Effector CD8-positive, alpha-beta T cell (primary cell): ENCODE measurements around the gene PRKRA.
"Not testable (repeated sequence)": the region's sequence is repeated elsewhere in the genome, so short reads cannot be mapped to it uniquely, and the experiment has no call there.

Experiments
- DNase-seq: peaks from one replicate; lab custom pipeline; 2025; lab: John Stamatoyannopoulos, UW

PRKRA gene

DNA sequence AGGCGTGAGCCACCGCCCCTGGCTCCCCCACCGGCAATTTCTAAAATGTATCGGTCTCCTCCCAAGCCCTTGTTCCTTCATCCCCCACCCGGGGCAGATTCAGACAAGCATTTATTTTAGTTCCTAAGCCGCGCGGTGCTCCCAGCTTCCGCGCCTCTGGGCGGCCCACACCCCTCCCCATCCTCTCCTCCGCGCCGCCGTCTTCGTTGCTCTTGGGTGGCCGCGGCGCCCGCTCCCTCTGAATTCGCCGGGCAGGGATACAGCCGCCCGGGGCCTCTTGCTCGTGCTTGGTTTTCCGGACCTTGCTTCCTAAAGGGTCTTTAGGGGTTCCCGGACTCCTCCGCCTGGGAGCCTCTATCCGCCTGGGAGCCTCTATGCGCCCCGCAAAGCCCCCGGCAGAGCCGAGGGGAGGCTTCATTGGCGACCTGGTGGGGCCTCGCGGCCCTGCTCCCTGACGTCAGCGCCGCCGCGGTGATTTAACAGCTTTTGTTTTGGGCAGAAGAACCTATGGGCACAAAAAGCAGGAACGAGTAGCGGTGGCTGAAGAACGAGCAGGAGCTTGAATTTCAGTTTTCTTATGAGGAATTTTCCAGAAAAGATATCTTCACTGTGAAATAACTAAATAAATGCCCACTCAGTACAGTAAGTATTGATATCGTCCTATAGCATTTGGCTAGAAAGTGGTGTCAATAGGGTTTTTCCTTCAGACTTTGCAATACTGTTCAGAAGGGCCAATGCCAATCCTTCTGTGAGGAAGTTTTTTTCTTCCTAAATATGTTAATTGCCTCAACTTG is 37.3 kb downstream of the PRKRA start:
- DNase-seq: peak; percentile 54

DNA sequence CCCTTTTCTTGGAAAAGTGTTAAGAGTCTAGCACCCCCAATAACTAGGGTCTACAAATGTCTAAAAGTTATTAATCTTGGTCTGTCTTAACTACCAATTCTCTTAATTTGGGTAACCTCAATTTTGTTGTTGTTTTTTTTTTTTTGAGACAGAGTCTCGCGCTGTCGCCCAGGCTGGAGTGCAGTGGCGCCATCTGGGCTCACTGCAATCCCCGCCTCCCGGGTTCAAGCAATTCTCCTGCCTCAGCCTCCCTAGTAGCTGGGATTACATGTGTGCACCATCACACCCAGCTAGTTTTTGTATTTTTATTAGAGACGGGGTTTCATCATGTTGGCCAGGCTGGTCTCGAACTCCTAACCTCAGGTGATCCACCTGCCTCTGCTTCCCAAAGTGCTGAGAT is 38.5 kb downstream of the PRKRA start:
- not testable (repeated sequence) for DNase-seq

DNA sequence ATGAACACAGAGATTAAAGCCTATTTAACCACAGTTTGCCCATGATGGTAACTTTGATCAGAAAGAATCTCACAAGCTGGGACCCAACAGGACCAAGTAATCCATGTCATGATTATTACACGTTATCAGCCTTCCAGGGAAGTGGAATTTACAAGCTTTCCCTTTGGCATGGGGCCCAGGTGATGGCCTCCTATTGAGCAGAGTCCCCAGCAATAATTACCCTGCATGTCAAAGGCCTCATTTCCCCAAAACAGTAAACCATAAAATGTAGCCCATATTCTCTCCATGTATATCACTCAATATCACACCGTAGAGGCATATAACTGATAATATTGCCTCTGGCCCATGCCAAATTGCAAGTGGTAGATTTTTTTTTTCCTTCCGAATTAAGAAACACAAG is 38.9 kb downstream of the PRKRA start:
- no peak for DNase-seq

DNA sequence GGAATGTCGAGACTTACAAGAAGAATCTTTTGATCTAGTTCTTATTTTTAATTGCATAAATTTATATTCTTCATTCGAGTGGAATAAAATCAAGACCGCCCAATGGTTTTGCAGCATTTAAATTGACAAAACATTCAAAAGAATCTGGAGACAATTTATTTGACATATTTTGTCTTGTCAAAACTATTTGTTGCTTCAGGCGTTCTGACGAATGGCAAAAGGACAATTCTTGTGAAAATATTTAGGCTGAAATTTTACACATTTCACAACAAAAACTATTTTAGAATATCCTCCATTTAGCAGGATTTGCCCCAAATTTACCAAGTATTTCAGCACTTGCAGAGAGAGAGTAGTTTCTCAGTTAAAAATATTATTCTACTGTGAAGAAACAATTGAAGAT is 41.7 kb downstream of the PRKRA start:
- no peak for DNase-seq

DNA sequence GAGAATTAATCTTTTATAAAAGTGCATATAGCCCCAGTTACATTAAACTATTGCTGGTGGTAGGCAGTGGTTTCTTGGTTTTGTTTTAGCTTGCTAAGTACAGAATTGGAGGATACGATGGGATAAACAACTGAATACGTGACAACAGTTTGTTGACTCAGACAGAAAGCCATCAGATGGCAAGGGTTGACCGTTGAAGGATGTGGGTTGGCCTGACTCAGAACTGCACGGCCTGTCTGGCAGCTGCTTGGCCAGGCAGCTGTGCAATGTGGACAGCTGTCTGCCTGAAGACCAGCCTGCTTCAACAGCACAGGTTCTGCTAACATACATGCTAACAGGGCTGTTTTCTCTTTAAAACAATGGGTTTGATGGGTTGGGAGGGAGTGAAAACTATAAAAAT is 46.6 kb downstream of the PRKRA start:
- no peak for DNase-seq

DNA sequence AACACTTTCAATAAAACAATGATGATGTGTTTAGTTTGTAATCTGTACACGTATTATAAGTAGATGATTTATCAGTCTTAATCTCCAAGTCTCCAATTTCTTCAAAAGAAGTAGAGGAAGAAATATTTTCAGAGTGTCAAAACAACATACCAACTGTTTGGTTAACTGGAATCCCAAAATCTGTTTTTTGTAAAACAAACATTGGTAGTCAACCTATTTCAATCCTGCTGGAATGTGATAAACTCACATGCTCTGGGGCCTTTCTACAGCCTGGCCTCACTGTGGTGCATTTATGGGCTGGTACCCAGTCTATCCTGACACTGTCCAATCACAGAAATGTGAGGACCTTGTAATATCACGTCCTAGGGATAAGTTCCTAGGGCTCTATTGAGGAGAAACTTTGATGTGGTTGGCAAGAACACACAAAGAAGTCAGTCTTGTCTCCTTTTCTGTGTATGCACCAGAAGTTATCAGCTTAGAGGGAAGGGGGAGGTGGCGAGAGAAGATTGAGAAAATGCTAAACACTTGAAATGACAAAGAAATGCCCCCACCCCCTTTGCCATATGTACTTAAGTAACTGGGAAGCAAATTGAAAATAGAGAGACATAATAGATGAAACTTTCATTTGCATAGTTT is 47.2 kb downstream of the PRKRA start:
- DNase-seq: no peak

DNA sequence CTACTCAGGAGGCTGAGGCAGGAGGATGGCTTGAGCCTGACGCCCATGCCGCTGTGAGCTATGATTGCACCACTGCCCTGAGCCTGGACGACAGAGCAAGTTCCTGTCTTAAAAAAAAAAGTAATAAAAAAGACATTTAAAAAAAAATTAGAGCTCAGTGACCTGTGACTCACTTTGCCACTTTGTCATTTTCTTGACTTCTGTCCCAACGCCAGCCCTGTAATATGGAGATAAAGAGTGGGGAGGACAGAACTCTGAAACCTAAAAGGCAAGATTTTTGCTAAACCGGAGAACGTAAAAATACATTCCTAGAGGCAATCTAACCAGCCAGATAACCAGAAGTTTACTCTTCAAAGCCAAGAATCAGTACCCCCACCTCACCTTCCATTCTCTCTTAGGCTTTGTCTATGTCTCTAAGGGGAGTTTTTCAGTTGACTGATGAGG is 49.0 kb downstream of the PRKRA start:
- DNase-seq: no peak

DNA sequence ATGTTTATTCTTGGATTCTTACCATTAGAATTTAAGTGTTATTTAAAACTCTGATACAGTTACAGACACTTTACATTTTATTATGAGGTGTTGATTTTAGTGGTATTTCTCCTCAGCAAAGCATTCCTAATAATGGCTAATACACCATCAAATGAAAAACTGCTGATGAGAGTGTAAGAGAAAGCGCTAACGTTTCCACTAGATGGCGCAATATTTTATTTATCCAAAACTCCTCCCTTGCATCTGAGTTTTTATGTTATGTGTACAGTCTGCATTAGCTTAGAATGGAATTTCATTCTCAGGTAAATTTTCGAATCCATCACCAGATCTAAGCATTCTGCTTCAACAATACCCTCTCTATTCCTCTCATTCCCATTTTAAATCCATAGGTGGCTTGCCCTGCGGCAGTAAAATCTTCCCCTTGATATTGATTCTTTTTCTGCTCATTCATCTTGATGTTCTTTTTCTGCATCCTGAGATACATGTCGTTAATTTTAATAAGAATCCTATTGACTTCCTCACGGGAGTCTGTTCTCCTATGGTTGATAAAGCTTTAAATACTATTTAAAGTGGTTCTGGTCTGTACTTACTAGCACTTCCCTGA is 53.9 kb downstream of the PRKRA start:
- DNase-seq: no peak

DNA sequence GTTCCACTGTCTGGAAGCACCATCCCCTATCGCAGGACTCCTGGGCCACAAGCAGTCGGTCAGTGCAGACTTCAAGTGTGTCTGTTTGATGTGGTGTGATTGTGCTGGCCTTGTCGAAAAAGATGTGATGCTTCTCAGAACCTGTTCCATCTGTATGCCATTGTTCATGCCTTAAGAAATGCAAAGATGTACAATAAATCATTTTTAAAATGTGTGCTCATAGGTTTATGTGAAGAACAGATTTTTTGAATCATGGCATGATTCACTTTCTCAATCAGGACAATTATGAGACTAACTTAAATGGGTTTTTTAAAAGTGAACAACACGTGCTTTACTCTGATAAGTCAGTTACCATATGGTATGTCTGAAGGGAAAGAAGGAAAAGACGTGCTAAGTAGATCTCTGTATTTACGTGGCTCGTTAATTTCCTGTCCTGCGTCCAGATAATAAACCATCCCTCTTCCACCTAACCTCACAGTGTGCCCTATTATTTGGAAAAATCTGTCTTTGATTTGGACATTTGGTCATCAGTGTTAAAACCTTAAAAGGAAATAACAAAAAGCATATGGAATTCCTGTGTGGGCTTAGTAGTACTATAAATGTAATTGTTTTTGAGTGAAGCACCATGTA is 54.9 kb downstream of the PRKRA start:
- DNase-seq: no peak

DNA sequence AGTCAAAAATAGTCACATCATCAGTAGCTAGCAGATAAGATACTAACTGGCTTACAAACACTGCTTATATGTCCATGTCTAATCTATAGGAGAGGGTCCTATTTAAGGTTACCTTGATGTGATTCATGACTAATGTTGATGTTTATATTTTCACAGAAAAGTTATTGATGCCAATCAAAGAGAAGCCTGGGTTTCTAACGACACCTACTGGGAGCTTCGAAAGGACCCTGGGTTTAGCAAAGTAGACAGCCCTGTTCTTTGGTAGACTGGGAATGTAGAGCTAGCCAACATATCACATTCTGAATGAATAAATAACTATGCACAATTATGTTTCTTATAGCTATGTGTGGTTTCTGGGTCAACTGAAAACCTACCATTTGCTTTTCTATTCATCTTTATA is 55.7 kb downstream of the PRKRA start:
- DNase-seq: no peak

DNA sequence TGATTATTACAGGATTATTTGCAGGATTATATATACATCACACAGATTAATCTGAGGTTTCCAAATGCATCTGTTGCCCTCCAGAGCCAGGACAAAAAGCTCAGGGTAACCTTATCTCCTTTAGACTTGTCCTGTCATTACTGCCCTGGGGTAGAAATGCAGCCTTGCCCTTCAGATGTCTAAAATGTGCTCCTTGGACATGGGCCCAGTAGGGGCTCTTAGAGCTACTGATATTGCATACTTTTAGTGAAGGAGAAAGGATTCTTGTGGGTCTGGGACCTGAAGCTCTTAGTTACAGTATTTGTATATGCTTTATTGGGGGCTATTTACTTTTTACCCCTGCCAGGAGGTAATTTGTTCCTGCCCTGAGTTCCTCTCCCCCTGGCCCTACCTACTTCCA is 56.1 kb downstream of the PRKRA start:
- no peak for DNase-seq

DNA sequence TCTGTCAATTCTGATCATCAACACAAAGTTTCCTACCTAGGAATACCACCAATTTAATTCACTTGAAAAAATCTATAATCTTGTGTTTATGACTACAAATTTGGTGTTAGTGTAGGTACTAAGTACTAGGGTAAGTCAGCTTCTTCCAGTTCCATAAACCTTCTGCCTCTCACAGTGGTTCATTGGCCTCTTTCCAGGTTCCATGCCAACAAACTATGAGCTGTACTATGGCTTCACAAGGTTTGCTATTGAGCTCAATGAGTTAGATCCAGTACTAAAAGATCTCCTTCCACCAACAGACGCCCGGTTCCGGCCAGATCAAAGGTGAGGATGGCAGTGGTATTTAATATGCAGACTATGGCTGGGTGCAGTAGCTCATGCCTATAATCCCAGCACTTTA is 58.8 kb downstream of the PRKRA start:
- DNase-seq: no peak

DNA sequence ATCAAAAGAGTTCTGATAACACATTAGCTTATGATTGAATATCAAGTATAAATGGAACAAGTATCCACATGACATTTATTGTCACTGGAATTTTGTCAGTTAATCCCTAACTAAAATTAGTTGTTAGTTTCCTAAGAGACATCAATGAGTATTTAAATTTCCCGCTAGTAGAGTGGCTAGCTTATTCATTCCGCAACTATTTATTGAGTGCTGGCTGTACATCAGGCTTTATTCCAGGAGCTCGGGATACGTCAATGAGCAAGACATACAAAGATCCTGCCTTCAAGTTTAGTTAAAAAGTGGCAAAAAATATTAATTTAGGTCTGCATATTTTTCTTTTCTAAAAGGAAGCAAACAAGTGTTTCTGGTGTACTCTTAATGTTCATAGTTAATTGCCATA is 59.3 kb downstream of the PRKRA start:
- no peak for DNase-seq

DNA sequence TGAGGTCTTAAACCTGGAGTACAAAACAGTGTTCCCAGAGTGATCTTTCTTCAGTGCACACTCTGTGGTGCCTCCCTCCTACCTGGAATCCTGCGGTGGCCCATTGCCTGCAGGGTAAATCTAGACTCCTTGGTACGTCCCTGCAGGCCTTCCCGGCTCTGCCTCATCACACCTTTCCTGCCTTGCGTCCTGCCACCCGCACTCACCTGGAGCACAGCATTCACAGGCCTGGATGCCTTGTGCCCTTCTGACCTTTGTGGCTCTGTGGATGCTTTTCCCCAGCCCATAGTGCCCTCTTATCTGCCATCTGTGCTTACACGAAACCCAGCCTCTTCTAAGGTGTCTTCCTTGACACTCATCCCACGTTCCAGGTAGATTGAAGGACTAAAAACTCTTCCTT is 62.7 kb downstream of the PRKRA start:
- no peak for DNase-seq

DNA sequence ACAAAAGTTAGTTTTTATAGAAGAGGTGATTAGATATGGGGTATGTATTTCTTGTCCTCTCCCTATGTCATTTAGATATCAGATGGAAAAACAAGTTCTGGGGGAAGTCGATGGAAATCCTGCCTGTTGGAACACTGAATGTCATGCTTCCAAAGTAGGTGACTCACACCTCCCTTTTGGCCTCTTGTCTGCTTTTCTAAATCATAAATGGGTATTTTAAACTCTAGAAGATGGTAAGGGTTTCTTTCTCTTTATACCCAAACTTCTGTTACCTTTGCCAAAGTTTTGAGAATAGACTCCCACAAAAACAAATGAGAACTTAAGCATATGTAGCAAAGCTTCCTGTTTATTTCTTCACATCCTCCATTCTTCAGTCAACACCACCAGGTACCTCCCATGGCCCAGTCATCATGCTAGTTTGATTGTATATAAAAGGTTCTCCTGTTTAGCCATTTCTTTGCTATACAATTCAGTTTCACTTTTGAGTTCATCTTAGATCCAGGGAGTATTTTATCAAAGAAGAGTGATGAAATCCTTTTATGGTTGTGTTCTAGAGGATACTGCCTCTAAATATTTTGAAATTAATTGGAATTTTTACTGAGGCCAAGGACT is 63.9 kb downstream of the PRKRA start:
- DNase-seq: no peak

DNA sequence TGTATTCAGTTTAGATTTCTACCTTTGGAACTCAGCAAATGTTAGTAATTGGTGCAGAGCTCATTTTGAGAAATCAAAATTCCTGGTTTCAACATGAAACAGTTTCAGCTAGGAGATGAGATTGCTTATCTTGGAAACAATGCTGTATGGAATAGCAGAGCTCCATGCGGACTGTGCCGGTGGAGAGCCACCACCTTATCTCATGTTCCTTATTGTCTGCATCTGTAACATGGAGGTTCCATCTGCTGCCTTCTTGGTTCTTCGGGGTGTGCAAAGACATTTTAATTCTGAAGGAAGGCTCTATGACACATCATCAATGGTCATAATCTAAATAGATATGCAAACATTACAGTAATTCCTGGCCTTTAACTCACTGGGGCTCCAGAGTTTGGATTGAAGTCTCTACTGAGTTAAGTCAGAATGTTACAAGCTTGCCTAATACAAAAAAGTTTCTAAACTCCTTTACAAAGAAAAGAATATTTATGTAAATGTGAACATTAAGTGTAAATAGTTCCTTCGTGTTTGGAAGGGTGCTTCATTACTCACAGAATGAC is 65.3 kb downstream of the PRKRA start:
- no peak for DNase-seq

DNA sequence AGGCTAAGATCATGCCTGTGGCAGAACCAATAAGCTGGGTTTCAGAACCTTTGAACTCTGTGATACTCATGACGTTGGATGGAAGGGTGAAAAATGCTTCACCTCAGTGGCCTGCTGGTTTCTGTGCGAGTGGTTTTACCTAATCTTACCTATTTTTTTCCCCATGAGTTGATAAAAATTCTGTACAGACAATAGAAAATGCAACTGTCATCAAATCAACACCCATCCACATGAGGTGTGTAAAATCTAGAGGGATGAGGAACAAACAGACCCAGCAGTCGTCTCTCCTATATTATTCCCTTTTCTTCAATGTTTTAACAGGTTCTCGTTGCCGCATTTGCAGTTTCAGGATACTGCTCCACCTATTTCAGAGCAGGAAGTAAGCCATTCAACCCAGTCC is 67.3 kb downstream of the PRKRA start:
- no peak for DNase-seq
